ENCODE measurements around the gene TTLL6. TPM values are rescaled to one million over a fixed set of nuclear protein-coding genes. Genes with fewer than 3 reads are reported as not detected.

TTLL6 gene
- total and polyA plus RNA-seq, 2 of the 8 experiments (the other 6 are each of a cell fraction or from before 2014, with no cell fraction given) = 2.6 to 4.3 TPM

DNA sequence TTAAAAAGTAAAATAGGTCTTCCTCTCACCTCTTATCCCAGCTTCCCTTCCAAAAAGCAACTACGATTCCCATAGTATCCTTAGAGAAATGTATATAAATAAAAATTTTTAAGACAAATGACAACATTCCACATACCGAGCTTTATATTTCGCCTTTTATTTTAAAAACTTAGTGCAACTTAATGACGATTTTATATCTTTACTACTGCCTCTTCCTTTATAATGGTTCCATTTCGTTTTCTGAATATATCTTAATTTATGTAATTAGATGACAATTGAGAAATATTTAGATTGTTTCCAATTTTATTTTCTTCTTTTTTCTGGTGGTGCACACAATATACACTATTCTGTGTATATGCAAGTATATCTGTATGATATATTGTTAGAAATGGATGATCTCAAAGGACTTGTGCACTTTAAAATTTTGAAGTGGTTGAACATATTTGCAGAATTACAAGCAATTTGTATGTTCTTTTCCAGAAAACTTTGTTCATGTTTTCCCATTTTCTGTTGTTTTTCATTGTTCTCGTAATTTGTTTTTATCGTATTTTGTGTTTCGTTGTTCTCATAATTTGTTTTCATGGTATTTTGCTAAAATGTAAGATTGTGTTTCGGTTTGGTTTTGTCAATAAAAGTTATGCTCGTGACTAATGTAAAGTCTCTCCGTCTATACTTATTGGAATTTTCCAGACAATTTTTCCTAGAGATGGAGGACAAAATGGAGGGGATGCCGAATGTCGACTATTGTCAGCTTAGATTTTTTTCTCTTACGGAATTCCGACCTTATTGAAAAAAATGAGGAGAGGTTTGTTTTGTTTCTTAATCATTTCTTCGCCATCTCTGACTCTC is 68.1 kb downstream of the TTLL6 start (continued):
- TF ChIP-seq, protein P1, sequence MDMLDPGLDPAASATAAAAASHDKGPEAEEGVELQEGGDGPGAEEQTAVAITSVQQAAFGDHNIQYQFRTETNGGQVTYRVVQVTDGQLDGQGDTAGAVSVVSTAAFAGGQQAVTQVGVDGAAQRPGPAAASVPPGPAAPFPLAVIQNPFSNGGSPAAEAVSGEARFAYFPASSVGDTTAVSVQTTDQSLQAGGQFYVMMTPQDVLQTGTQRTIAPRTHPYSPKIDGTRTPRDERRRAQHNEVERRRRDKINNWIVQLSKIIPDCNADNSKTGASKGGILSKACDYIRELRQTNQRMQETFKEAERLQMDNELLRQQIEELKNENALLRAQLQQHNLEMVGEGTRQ (IDR thresholded peaks at IDR 0.05; ENCODE audit: low read length) = no peak
- TF ChIP-seq KDM4A (IDR thresholded peaks at IDR 0.05; ENCODE audit: low read depth, low read length, severe bottlenecking) = no peak
